ENCODE data around the gene PAQR8.
A peak's percentile ranks its signal among the peaks of the same experiment; 100 is the strongest.

The PAQR8 gene

DNA sequence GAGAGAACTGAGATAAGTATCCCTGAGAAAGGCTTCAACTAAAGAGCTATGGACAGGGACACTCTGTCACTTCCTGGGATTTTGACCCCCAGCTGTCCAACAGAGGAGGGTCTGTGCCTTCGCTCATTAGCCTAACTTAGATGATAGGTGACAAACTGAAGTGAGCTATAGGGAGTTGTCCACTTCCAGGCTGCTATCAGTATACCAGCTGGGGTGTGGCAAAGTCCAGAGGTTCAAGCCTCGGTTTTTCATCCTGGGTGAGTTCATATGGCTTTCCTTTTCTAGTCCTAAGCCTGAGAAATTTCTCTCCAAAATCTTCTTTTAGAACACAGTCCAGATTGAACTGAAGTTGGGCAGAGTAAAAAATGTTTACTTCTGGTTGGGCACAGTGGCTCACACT is 5.9 kb upstream of the PAQR8 start:
- H3K9me3 ChIP-seq (ENCODE audit: control insufficient read depth, low read length): no peaks in the 10 kb centered on the region
- no peaks in the 10 kb centered on the region for H3K36me3 ChIP-seq (ENCODE audit: control insufficient read depth, insufficient read depth, low read length)
- peaks cover 45% of the 10 kb centered on the region for H3K4me1 ChIP-seq (ENCODE audit: control insufficient read depth, insufficient read depth, low read length)
- H3K9ac ChIP-seq (ENCODE audit: low read length): no peak overlapping the region
- no peak overlapping the region for H3K4me3 ChIP-seq (ENCODE audit: low read length)
- no peaks in the 10 kb centered on the region for H3K27me3 ChIP-seq (ENCODE audit: control insufficient read depth, insufficient read depth, low read length)

DNA sequence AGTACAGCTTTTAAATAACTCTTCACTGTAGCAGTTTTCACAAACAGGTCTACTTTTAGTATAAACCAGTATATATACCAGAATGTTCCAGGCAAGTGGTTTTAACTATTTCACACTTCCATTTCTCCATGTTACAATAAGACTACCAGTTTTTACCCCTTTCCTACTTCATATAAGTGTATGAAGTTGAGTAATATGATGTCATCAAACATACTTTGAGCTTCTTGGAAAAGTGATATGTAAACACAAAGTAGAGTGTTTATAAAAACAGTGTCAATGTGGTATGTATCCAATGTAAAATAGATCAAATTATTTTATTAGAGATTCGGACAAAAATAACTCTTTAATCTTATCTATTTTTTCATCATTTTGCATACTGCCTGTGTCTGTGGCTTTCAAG is 2.5 kb upstream of the PAQR8 start:
- Histone ChIP-seq H3K9me3 (ENCODE audit: control insufficient read depth, low read length) (no peaks in the 10 kb centered on the region), H3K27me3 (ENCODE audit: control insufficient read depth, insufficient read depth, low read length) (no peaks in the 10 kb centered on the region), H3K36me3 (ENCODE audit: control insufficient read depth, insufficient read depth, low read length) (no peaks in the 10 kb centered on the region), H3K9ac (ENCODE audit: low read length) (no peak overlapping the region), H3K4me3 (ENCODE audit: low read length) (no peak overlapping the region), H3K4me1 (ENCODE audit: control insufficient read depth, insufficient read depth, low read length) (peaks cover 36% of the 10 kb centered on the region)

DNA sequence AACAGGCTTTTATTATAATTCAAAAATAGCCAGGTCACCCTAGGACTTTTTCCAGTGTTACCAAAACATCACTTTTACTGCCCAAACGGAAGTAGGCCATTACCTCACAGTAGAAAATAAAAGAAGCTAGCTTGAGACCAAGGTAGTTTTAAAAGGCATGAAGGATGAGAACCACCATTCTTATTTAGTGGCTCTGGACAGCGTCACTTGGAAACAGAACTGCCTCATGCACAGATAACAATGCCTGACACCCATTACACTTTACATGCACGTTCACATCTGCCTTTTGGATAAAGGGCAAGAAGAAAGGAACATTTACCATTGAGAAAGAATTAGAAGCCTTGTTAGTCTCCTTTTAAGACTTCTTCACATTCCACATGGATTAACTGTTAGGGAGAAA is 1.9 kb upstream of the PAQR8 start:
- Histone ChIP-seq H3K27me3 (ENCODE audit: control insufficient read depth, insufficient read depth, low read length) (no peaks in the 10 kb centered on the region), H3K4me3 (ENCODE audit: low read length) (no peak overlapping the region), H3K9ac (ENCODE audit: low read length) (no peak overlapping the region), H3K36me3 (ENCODE audit: control insufficient read depth, insufficient read depth, low read length) (no peaks in the 10 kb centered on the region), H3K4me1 (ENCODE audit: control insufficient read depth, insufficient read depth, low read length) (peaks cover 39% of the 10 kb centered on the region), H3K9me3 (ENCODE audit: control insufficient read depth, low read length) (no peaks in the 10 kb centered on the region)

- H3K4me1 ChIP-seq (ENCODE audit: control insufficient read depth, insufficient read depth, low read length): peaks cover 35% of the 10 kb centered on the region
- H3K36me3 ChIP-seq (ENCODE audit: control insufficient read depth, insufficient read depth, low read length): no peaks in the 10 kb centered on the region
- H3K9me3 ChIP-seq (ENCODE audit: control insufficient read depth, low read length): no peaks in the 10 kb centered on the region
- no peak overlapping the region for H3K9ac ChIP-seq (ENCODE audit: low read length)
- H3K4me3 ChIP-seq (ENCODE audit: low read length): no peak overlapping the region
- H3K27me3 ChIP-seq (ENCODE audit: control insufficient read depth, insufficient read depth, low read length): no peaks in the 10 kb centered on the region
Measured at GRCh38 chr6:52360601-52361413, 1.1 kb upstream of the PAQR8 start.

- Histone ChIP-seq H3K36me3 (ENCODE audit: control insufficient read depth, insufficient read depth, low read length) (no peaks in the 10 kb centered on the region), H3K4me1 (ENCODE audit: control insufficient read depth, insufficient read depth, low read length) (peaks cover 28% of the 10 kb centered on the region), H3K9me3 (ENCODE audit: control insufficient read depth, low read length) (no peaks in the 10 kb centered on the region), H3K9ac (ENCODE audit: low read length) (peak overlapping the region; percentile 99), H3K27me3 (ENCODE audit: control insufficient read depth, insufficient read depth, low read length) (no peaks in the 10 kb centered on the region), H3K4me3 (ENCODE audit: low read length) (peak overlapping the region; percentile 96)
Measured at GRCh38 chr6:52361414-52361944, 472 bp upstream of the PAQR8 start.

GRCh38 chr6:52362443-52363227 is 684 bp downstream of the PAQR8 start:
- H3K36me3 ChIP-seq (ENCODE audit: control insufficient read depth, insufficient read depth, low read length): no peaks in the 10 kb centered on the region
- H3K4me1 ChIP-seq (ENCODE audit: control insufficient read depth, insufficient read depth, low read length): peaks cover 25% of the 10 kb centered on the region
- H3K4me3 ChIP-seq (ENCODE audit: low read length): peak overlapping the region; percentile 96
- peak overlapping the region; percentile 99 for H3K9ac ChIP-seq (ENCODE audit: low read length)
- H3K9me3 ChIP-seq (ENCODE audit: control insufficient read depth, low read length): no peaks in the 10 kb centered on the region
- H3K27me3 ChIP-seq (ENCODE audit: control insufficient read depth, insufficient read depth, low read length): no peaks in the 10 kb centered on the region

- Histone ChIP-seq H3K9me3 (ENCODE audit: control insufficient read depth, low read length) (no peaks in the 10 kb centered on the region), H3K36me3 (ENCODE audit: control insufficient read depth, insufficient read depth, low read length) (no peaks in the 10 kb centered on the region), H3K4me1 (ENCODE audit: control insufficient read depth, insufficient read depth, low read length) (peaks cover 25% of the 10 kb centered on the region), H3K4me3 (ENCODE audit: low read length) (peak overlapping the region; percentile 96), H3K27me3 (ENCODE audit: control insufficient read depth, insufficient read depth, low read length) (no peaks in the 10 kb centered on the region), H3K9ac (ENCODE audit: low read length) (peak overlapping the region; percentile 99)
Measured at GRCh38 chr6:52363228-52363867, 1.4 kb downstream of the PAQR8 start.

DNA sequence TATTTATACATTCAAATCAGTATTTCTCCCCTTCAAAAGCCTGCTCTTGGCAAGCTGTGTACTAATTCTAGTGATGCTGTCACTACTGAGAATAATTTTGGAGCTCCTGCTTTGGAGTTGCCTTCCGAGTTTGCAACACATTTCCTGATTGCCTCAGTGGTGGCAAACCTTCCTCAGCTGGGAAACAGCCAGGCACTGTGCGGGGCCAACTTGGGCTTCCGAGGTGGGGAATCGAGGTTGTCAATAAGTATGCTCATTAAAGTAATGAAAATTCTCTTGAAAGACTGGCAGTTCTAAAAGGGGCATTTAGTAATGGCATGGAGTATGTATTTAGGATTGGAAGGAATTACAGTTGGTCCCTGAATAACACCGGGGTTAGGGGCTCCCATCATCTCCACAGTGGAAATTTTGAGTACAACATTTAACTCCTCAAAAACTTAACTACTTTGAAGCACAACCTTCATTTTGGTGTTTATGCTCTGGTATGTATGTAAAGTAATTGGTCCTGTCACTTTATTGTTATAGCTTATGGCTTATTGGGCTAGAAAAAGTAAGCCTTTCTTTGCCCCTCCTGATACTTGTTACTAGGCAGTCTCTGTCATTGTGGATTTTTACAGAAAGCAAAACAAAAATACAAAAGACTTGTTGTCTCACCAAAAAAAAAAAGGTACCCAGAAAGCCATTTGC is 2.7 kb downstream of the PAQR8 start:
- Histone ChIP-seq H3K4me1 (ENCODE audit: control insufficient read depth, insufficient read depth, low read length) (peaks cover 25% of the 10 kb centered on the region), H3K4me3 (ENCODE audit: low read length) (no peak overlapping the region), H3K27me3 (ENCODE audit: control insufficient read depth, insufficient read depth, low read length) (no peaks in the 10 kb centered on the region), H3K9me3 (ENCODE audit: control insufficient read depth, low read length) (no peaks in the 10 kb centered on the region), H3K36me3 (ENCODE audit: control insufficient read depth, insufficient read depth, low read length) (no peaks in the 10 kb centered on the region), H3K9ac (ENCODE audit: low read length) (no peak overlapping the region)

- H3K9me3 ChIP-seq (ENCODE audit: control insufficient read depth, low read length): no peaks in the 10 kb centered on the region
- no peaks in the 10 kb centered on the region for H3K27me3 ChIP-seq (ENCODE audit: control insufficient read depth, insufficient read depth, low read length)
- no peak overlapping the region for H3K4me3 ChIP-seq (ENCODE audit: low read length)
- no peaks in the 10 kb centered on the region for H3K36me3 ChIP-seq (ENCODE audit: control insufficient read depth, insufficient read depth, low read length)
- H3K9ac ChIP-seq (ENCODE audit: low read length): no peak overlapping the region
- peaks cover 25% of the 10 kb centered on the region for H3K4me1 ChIP-seq (ENCODE audit: control insufficient read depth, insufficient read depth, low read length)
Measured at GRCh38 chr6:52365317-52365716, 3.4 kb downstream of the PAQR8 start.

GRCh38 chr6:52365866-52366540 is 4.1 kb downstream of the PAQR8 start:
- peaks cover 22% of the 10 kb centered on the region for H3K4me1 ChIP-seq (ENCODE audit: control insufficient read depth, insufficient read depth, low read length)
- no peaks in the 10 kb centered on the region for H3K27me3 ChIP-seq (ENCODE audit: control insufficient read depth, insufficient read depth, low read length)
- H3K9me3 ChIP-seq (ENCODE audit: control insufficient read depth, low read length): no peaks in the 10 kb centered on the region
- H3K9ac ChIP-seq (ENCODE audit: low read length): no peak overlapping the region
- H3K36me3 ChIP-seq (ENCODE audit: control insufficient read depth, insufficient read depth, low read length): no peaks in the 10 kb centered on the region
- no peak overlapping the region for H3K4me3 ChIP-seq (ENCODE audit: low read length)

DNA sequence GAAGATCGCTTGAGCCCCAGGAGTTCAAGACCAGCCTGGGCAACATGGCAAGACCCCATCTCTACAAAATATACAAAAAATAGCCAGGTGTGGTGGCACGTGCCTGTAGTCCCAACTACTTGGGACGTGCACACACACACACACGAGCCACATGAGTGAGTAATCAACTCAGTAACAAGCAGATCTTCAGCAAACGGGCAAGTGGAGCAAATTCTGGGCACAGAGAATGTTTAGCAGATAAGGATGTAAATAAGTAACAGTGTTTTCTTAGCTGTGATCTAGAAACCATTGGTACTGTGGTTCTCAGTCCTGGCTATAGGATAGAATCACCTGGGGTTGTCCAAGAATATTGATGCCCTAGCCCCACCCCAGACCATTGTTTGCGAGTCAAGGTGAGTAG is 6.1 kb downstream of the PAQR8 start:
- H3K27me3 ChIP-seq (ENCODE audit: control insufficient read depth, insufficient read depth, low read length): no peaks in the 10 kb centered on the region
- H3K36me3 ChIP-seq (ENCODE audit: control insufficient read depth, insufficient read depth, low read length): no peaks in the 10 kb centered on the region
- H3K4me1 ChIP-seq (ENCODE audit: control insufficient read depth, insufficient read depth, low read length): peaks cover 31% of the 10 kb centered on the region
- no peak overlapping the region for H3K9ac ChIP-seq (ENCODE audit: low read length)
- H3K9me3 ChIP-seq (ENCODE audit: control insufficient read depth, low read length): no peaks in the 10 kb centered on the region
- H3K4me3 ChIP-seq (ENCODE audit: low read length): no peak overlapping the region
